Neural cell (in vitro differentiated cells): ENCODE data around the gene ADAR. TPM values are rescaled to one million over a fixed set of nuclear protein-coding genes. Genes with fewer than 3 reads are reported as not detected.

Experiments
- H2AFZ ChIP-seq: fragments of 200-600, 300-800 bp; sonication (generic), shearing (Covaris generic); 2 replicates; pipeline ENCODE4 v1.6.0; 2014; ENCODE audit warnings: low read depth, mild to moderate bottlenecking, antibody characterized with exemption, low read length, moderate library complexity
- H3F3A ChIP-seq: fragments of 200-600 bp; shearing (Covaris generic); 2 replicates; pipeline ENCODE4 v1.6.1; 2016; ENCODE audit warnings: mild to moderate bottlenecking, moderate library complexity, mixed read lengths, antibody characterized with exemption, low read length; ENCODE audit not compliant: insufficient read depth, poor library complexity, severe bottlenecking
- H3K27ac ChIP-seq: fragments of 200-600, 300-800 bp; sonication (generic), shearing (Covaris generic); 2 replicates; pipeline ENCODE4 v1.5.1; 2014; ENCODE audit warnings: mild to moderate bottlenecking, low read length, moderate library complexity
- H3K27me3 ChIP-seq: fragments of 300-800, 200-600 bp; sonication (generic), shearing (Covaris generic); 2 replicates; pipeline ENCODE4 v1.6.0; 2014; ENCODE audit warnings: mild to moderate bottlenecking, low read depth, low read length, moderate library complexity; ENCODE audit not compliant: insufficient read depth
- H3K36me3 ChIP-seq: fragments of 300-800, 200-600 bp; sonication (generic), shearing (Covaris generic); 2 replicates; pipeline ENCODE4 v1.5.1; 2014; ENCODE audit warnings: mild to moderate bottlenecking, antibody characterized with exemption, low read length, moderate library complexity; ENCODE audit not compliant: insufficient read depth
- H3K4me2 ChIP-seq: fragments of 300-800, 200-600 bp; sonication (generic), shearing (Covaris generic); 2 replicates; pipeline ENCODE4 v1.6.0; 2014; ENCODE audit warnings: mild to moderate bottlenecking, low read length
- H3K4me3 ChIP-seq: fragments of 300-800, 200-600 bp; sonication (generic), shearing (Covaris generic); 2 replicates; pipeline ENCODE4 v1.5.1; 2014; ENCODE audit warnings: mild to moderate bottlenecking, low read length, moderate library complexity
- H3K79me2 ChIP-seq: fragments of 200-600 bp; shearing (Covaris generic); replicated peaks from 2 replicates; pipeline ENCODE4 v1.6.0; 2014; ENCODE audit warnings: mild to moderate bottlenecking, low read length, moderate library complexity; ENCODE audit not compliant: insufficient read depth
- H3K9ac ChIP-seq: fragments of 300-800, 200-600 bp; sonication (generic), shearing (Covaris generic); 2 replicates; pipeline ENCODE4 v1.6.1; 2016; ENCODE audit warnings: mild to moderate bottlenecking, low read length, mixed read lengths
- H3K9me2 ChIP-seq: fragments of 200-600 bp; shearing (Covaris generic); 2 replicates; pipeline ENCODE4 v1.6.1; 2016; ENCODE audit warnings: mild to moderate bottlenecking, low read length, mixed read lengths; ENCODE audit not compliant: insufficient read depth
- H3K9me3 ChIP-seq: fragments of 200-600, 300-800 bp; sonication (generic), shearing (Covaris generic); 2 replicates; pipeline ENCODE4 v1.6.1; 2016; ENCODE audit warnings: mild to moderate bottlenecking, mixed run types, low read length, moderate library complexity, mixed read lengths
- H4K20me1 ChIP-seq: fragments of 200-600 bp; shearing (Covaris generic); 2 replicates; pipeline ENCODE4 v1.6.1; 2016; ENCODE audit warnings: mild to moderate bottlenecking, mixed run types; ENCODE audit not compliant: insufficient read depth
- EP300 ChIP-seq: fragments of 450-650 bp; conservative IDR thresholded peaks from 2 replicates; pipeline ENCODE4 v1.6.1; 2014; ENCODE audit warnings: antibody characterized with exemption, mild to moderate bottlenecking, moderate library complexity; ENCODE audit not compliant: poor library complexity, severe bottlenecking
- EZH2 ChIP-seq: fragments of 200-600, 300-800 bp; shearing (Covaris generic), sonication (generic); IDR thresholded peaks from 2 replicates; pipeline ENCODE4 v1.6.1; 2014; ENCODE audit warnings: antibody characterized with exemption, low read length, borderline replicate concordance, mild to moderate bottlenecking; ENCODE audit not compliant: insufficient read depth, poor library complexity, severe bottlenecking
- MXI1 ChIP-seq: fragments of 450-650 bp; conservative IDR thresholded peaks from 2 replicates; pipeline ENCODE4 v1.6.1; 2014; ENCODE audit warnings: antibody characterized with exemption, mild to moderate bottlenecking; ENCODE audit not compliant: poor library complexity, severe bottlenecking
- POLR2AphosphoS5 ChIP-seq: IDR thresholded peaks from 2 replicates; pipeline ENCODE4 v1.6.1; 2012
- RAD21 ChIP-seq: fragments of 450-650 bp; conservative IDR thresholded peaks from 2 replicates; pipeline ENCODE4 v1.6.1; 2014; ENCODE audit warnings: antibody characterized with exemption, mild to moderate bottlenecking, moderate library complexity
- SMC3 ChIP-seq: fragments of 450-650 bp; conservative IDR thresholded peaks from 2 replicates; pipeline ENCODE4 v1.6.1; 2014; ENCODE audit warnings: antibody characterized with exemption, mild to moderate bottlenecking, moderate library complexity; ENCODE audit not compliant: poor library complexity
- TAF1 ChIP-seq: IDR thresholded peaks from 2 replicates; pipeline ENCODE4 v1.6.1; 2012; ENCODE audit warnings: low read depth
- polyA plus RNA-seq: library from polyadenylated mRNA; depleted of rRNA; stranded (reverse); fragments of >200 nt; gene quantifications from 2 replicates; pipeline ENCODE4 v1.2.3, GENCODE V29; 2014
- TF ChIP-seq, protein P1 (sequence below): fragments of 450-650 bp; IDR thresholded peaks from 2 replicates; pipeline ENCODE4 v1.5.1; 2014; ENCODE audit warnings: antibody characterized with exemption, mild to moderate bottlenecking, moderate library complexity; ENCODE audit not compliant: poor library complexity, severe bottlenecking
- TF ChIP-seq, protein P2 (sequence below): IDR thresholded peaks from 2 replicates; pipeline ENCODE4 v1.6.1; 2012; ENCODE audit warnings: borderline replicate concordance

Gene ADAR
- polyA plus RNA-seq, 1 donor from 2014 or later, result 51.4 TPM

DNA sequence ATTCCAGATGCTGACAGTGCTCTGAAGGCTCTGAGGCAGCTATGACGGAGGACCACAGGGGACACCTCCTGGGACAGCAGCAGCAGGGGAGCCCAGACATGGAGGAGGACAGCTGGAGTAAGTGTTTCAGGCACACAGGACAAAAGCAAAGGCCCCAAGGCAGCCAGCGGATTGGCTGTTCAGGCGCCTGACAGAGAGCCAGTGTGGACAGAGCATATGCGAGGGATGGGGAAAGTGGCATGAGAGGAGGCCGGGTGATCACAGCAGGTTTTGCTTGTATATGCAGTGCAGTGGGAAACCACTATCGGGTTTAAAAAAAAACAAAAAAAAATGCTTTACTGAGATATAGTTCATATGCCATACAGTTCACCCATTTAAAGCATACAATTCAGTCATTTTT is 21.3 kb downstream of the ADAR start:
- Histone ChIP-seq H3K27me3 (no peaks in the 10 kb centered on the region), H3K9me3 (no peaks in the 10 kb centered on the region), H3K36me3 (peaks cover 18% of the 10 kb centered on the region), H2AFZ (no peak overlapping the region), H3K4me2 (no peak overlapping the region), H3K79me2 (no peaks in the 10 kb centered on the region), H4K20me1 (no peaks in the 10 kb centered on the region), H3K9me2 (no peaks in the 10 kb centered on the region), H3K4me3 (no peak overlapping the region), H3F3A (no peaks in the 10 kb centered on the region), H3K27ac (no peak overlapping the region), H3K9ac (no peak overlapping the region)
- TF ChIP-seq EZH2 (no peak), TAF1 (no peak), POLR2AphosphoS5 (no peak), MXI1 (no peak), EP300 (no peak), RAD21 (no peak), SMC3 (no peak)
- TF ChIP-seq, protein P1, sequence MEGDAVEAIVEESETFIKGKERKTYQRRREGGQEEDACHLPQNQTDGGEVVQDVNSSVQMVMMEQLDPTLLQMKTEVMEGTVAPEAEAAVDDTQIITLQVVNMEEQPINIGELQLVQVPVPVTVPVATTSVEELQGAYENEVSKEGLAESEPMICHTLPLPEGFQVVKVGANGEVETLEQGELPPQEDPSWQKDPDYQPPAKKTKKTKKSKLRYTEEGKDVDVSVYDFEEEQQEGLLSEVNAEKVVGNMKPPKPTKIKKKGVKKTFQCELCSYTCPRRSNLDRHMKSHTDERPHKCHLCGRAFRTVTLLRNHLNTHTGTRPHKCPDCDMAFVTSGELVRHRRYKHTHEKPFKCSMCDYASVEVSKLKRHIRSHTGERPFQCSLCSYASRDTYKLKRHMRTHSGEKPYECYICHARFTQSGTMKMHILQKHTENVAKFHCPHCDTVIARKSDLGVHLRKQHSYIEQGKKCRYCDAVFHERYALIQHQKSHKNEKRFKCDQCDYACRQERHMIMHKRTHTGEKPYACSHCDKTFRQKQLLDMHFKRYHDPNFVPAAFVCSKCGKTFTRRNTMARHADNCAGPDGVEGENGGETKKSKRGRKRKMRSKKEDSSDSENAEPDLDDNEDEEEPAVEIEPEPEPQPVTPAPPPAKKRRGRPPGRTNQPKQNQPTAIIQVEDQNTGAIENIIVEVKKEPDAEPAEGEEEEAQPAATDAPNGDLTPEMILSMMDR, result no peak
- TF ChIP-seq, protein P2, sequence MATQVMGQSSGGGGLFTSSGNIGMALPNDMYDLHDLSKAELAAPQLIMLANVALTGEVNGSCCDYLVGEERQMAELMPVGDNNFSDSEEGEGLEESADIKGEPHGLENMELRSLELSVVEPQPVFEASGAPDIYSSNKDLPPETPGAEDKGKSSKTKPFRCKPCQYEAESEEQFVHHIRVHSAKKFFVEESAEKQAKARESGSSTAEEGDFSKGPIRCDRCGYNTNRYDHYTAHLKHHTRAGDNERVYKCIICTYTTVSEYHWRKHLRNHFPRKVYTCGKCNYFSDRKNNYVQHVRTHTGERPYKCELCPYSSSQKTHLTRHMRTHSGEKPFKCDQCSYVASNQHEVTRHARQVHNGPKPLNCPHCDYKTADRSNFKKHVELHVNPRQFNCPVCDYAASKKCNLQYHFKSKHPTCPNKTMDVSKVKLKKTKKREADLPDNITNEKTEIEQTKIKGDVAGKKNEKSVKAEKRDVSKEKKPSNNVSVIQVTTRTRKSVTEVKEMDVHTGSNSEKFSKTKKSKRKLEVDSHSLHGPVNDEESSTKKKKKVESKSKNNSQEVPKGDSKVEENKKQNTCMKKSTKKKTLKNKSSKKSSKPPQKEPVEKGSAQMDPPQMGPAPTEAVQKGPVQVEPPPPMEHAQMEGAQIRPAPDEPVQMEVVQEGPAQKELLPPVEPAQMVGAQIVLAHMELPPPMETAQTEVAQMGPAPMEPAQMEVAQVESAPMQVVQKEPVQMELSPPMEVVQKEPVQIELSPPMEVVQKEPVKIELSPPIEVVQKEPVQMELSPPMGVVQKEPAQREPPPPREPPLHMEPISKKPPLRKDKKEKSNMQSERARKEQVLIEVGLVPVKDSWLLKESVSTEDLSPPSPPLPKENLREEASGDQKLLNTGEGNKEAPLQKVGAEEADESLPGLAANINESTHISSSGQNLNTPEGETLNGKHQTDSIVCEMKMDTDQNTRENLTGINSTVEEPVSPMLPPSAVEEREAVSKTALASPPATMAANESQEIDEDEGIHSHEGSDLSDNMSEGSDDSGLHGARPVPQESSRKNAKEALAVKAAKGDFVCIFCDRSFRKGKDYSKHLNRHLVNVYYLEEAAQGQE, result no peak

GRCh38 chr1:154586231-154586630 is 21.8 kb downstream of the ADAR start:
- Histone ChIP-seq H4K20me1 (no peaks in the 10 kb centered on the region), H3K36me3 (peaks cover 14% of the 10 kb centered on the region), H3K4me3 (no peak overlapping the region), H3F3A (no peaks in the 10 kb centered on the region), H3K79me2 (no peaks in the 10 kb centered on the region), H3K4me2 (no peak overlapping the region), H3K9me2 (no peaks in the 10 kb centered on the region), H3K27me3 (no peaks in the 10 kb centered on the region), H3K27ac (no peak overlapping the region), H3K9me3 (no peaks in the 10 kb centered on the region), H3K9ac (no peak overlapping the region), H2AFZ (no peak overlapping the region)
- no peak for TF ChIP-seq RAD21
- no peak for TF ChIP-seq POLR2AphosphoS5
- no peak for TF ChIP-seq SMC3
- TF ChIP-seq, protein P2, result no peak
- no peak for TF ChIP-seq EZH2
- no peak for TF ChIP-seq TAF1
